Esophagus muscularis mucosa (tissue), 4 donors: Measurements from ENCODE around the gene ARAP1. TPM values are rescaled to one million over a fixed set of nuclear protein-coding genes. Genes with fewer than 3 reads are reported as not detected.

Experiments
- DNase-seq: peaks from one replicate; pipeline ENCODE4 v3.0.0-alpha.2; 2017; ENCODE audit errors: extremely low spot score
- H3K27ac ChIP-seq, 4 donors: fragments of 200-600 bp; sonication (generic); replicated peaks in 1 of 4; 1 replicate in 3 of 4; 2 replicates in 1 of 4; pipeline ENCODE4 v1.5.1; 2016 to 2019; ENCODE audit warnings: mild to moderate bottlenecking in 1 of 4
- H3K27me3 ChIP-seq, 4 donors: fragments of 200-600 bp; sonication (generic); one replicate each; pipeline versions ENCODE4 v1.5.1 to v1.6.0; 2016 to 2019
- H3K36me3 ChIP-seq, 4 donors: fragments of 200-600 bp; sonication (generic); one replicate each; pipeline ENCODE4 v1.5.1; 2016 to 2019
- H3K4me1 ChIP-seq, 4 donors: fragments of 200-600 bp; sonication (generic); one replicate each; pipeline ENCODE4 v1.5.1; 2016 to 2019
- H3K4me3 ChIP-seq, 4 donors: fragments of 200-600 bp; sonication (generic); 1 replicate in 2 of 4; 2 replicates in 2 of 4; pipeline ENCODE4 v1.5.1; 2016 to 2019; ENCODE audit warnings: mild to moderate bottlenecking in 4 of 4, moderate library complexity in 1 of 4
- H3K9me3 ChIP-seq, 4 donors: fragments of 200-600 bp; sonication (generic); 1 replicate in 3 of 4; 2 replicates in 1 of 4; pipeline ENCODE4 v1.5.1; 2016 to 2019
- EP300 ChIP-seq: sonication (generic); formaldehyde crosslinking; IDR thresholded peaks from one replicate; pipeline ENCODE4 v1.6.1; 2017; ENCODE audit warnings: antibody characterized with exemption
- POLR2A ChIP-seq: fragments of 450-650 bp; IDR thresholded peaks from one replicate; pipeline ENCODE4 v1.6.1; 2017; ENCODE audit warnings: antibody characterized with exemption, moderate library complexity, mild to moderate bottlenecking, low read depth
- POLR2AphosphoS5 ChIP-seq, 2 donors: sonication (generic); formaldehyde crosslinking; IDR thresholded peaks; one replicate each; pipeline ENCODE4 v1.6.1; 2017; ENCODE audit warnings: antibody characterized with exemption in 2 of 2
- WGBS: methylation state at CpG from one replicate; pipeline ENCODE4 v1.1.5; 2018; 5-methylcytosine and 5-hydroxymethylcytosine counted together
- intact Hi-C: fragments of 100-400 bp; cut with DNase I; formaldehyde crosslinking; loops from one replicate; pipeline ENCODE4 v1.15.1; 2023
- total RNA-seq, 4 donors: library from RNA; depleted of rRNA; stranded (reverse); fragments of >200 nt; gene quantifications; one replicate each; pipeline versions ENCODE4 v1.1.0 to v1.2.1, GENCODE V29; 2016
- TF ChIP-seq, protein P1 (sequence below), 3 experiments: fragments of 200-600 bp in 2 of 3; fragments of 450-650 bp in 1 of 3; sonication (generic) in 2 of 3; IDR thresholded peaks; one replicate each; pipeline ENCODE4 v1.5.1; 2017 to 2019; ENCODE audit warnings: antibody characterized with exemption in 3 of 3, mild to moderate bottlenecking in 2 of 3, moderate library complexity in 1 of 3

ARAP1 gene
- total RNA-seq, 4 donors from 2014 or later: 83.7 to 115 (median 110) TPM

DNA sequence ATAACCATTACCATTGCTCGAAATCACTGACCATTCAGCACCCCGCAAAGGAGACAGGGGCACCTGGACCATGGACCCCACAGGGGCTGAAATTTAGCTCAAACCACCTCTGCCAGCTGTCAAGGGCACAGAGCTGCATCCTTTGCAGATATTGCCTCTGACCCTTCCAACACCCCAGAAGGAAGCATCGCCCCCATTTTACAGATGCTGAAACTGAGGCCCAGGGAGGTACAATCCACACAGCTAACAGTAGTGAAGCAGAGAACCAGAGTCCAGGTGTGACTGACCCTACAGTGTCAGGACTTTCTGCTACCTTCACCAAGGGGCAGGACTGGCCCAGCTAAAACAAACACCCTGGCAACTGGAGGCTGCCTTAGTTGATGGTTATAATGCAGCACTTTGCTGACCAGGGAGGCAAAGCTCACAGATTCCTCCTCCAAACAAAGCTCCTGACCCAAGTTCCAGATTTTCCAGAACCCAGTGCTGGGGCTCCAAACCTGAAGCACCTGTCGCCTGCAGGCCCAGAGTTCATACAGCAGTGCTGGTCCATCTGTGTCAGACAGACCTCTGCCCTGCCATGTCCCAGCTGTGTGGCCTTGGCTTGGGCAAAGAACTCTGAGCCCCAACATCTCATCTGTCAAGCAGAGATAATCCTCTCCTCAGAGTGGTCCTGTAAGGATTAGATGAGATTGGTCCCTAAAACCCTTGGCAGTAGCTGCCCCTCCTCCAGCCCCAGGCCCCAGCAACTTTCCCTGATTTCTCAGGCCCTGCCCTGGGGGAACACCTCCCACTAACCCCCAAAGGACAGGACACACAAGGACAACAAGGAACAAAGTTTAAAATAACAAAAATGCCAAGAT is 15.2 kb upstream of the ARAP1 start:
- TF ChIP-seq, protein P1, sequence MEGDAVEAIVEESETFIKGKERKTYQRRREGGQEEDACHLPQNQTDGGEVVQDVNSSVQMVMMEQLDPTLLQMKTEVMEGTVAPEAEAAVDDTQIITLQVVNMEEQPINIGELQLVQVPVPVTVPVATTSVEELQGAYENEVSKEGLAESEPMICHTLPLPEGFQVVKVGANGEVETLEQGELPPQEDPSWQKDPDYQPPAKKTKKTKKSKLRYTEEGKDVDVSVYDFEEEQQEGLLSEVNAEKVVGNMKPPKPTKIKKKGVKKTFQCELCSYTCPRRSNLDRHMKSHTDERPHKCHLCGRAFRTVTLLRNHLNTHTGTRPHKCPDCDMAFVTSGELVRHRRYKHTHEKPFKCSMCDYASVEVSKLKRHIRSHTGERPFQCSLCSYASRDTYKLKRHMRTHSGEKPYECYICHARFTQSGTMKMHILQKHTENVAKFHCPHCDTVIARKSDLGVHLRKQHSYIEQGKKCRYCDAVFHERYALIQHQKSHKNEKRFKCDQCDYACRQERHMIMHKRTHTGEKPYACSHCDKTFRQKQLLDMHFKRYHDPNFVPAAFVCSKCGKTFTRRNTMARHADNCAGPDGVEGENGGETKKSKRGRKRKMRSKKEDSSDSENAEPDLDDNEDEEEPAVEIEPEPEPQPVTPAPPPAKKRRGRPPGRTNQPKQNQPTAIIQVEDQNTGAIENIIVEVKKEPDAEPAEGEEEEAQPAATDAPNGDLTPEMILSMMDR (IDR thresholded peaks at IDR 0.05): no peak
- TF ChIP-seq EP300: no peak
- WGBS: 96% methylated on average over 4 of the region's 4 CpGs
- intact Hi-C loops: no loop called here
- Histone ChIP-seq H3K9me3 (no peaks in the 10 kb centered on the region), H3K27me3 (no peaks in the 10 kb centered on the region), H3K4me3 (no peak overlapping the region), H3K36me3 (no peaks in the 10 kb centered on the region), H3K4me1 (peaks cover 0 to 38% (median 14%) of the 10 kb centered on the region in 4 donors), H3K27ac (no peak overlapping the region)
- DNase-seq: no peak

DNA sequence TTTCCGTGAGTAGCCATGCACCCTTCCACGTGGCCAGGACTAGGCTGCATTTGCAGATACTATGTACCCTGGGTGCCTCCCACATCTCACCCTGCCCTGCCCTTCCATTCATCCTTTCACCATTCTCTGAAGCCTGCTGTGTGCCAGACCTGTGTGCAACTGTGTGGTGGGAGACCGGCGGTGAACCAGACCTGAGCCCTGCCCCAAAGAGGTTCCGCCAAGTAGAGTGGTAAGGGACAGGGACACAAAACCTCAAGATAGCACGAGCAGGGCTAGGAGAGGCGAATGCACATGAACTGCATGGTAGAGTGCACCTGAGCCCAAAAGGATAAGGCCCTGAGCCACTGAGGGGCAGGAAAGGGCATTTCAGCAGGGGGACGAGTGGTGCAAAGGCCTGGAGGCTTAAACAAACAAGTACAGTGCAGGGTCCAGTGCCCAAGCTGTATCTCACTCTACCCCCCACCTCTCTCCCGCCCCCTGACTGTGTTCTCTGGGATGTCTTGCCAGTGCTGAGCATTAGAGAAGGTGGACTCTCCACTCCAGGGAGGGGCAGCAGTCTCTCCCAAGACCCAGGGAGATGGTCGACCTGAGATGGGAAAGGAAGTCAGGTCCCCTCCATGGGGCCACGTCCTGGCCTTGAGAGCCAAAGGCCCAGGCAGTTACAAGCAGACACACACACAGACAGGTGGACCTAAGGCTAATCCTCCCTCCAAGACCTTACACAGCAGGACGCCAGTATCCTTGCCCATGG is 14.1 kb upstream of the ARAP1 start:
- peaks cover 0 to 27% (median 3%) of the 10 kb centered on the region in 4 donors for H3K4me1 ChIP-seq
- H3K27me3 ChIP-seq: no peaks in the 10 kb centered on the region
- TF ChIP-seq POLR2AphosphoS5 (IDR thresholded peaks at IDR 0.05): no peak
- TF ChIP-seq EP300: no peak
- TF ChIP-seq POLR2A: no peak
- TF ChIP-seq, protein P1 (IDR thresholded peaks at IDR 0.05): no peak
- no peaks in the 10 kb centered on the region for H3K9me3 ChIP-seq
- H3K36me3 ChIP-seq: no peaks in the 10 kb centered on the region
- H3K4me3 ChIP-seq: no peak overlapping the region
- DNase-seq: no peak
- H3K27ac ChIP-seq: no peak overlapping the region
- 91% methylated on average over 11 of the region's 12 CpGs for WGBS
- intact Hi-C loops: no loop called here

DNA sequence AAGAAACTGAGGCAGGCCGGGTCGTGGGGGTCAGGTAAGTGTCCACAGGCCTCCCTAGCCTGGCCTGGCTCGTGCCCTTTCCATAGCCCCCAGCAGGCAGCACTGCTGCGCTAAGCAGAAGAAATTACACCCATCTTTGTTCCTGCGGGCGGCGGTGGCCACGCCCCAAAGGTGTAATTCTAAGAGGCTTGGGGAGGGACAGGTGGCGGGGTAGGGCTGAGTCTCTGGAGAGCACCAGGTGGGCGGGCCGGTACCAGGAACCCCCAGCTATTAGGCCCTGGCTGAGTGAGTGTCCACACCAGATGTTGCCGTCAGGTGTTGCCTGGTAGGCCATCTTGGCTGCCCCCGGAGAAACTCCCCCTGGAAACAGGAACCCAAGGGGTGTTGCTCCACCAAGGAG is 12.3 kb upstream of the ARAP1 start:
- WGBS: 85% methylated on average over 12 of the region's 13 CpGs
- Histone ChIP-seq H3K4me3 (no peak overlapping the region), H3K36me3 (no peaks in the 10 kb centered on the region), H3K27ac (no peak overlapping the region), H3K4me1 (peaks cover 0 to 9% (median 0%) of the 10 kb centered on the region in 4 donors), H3K27me3 (no peaks in the 10 kb centered on the region), H3K9me3 (no peaks in the 10 kb centered on the region)
- TF ChIP-seq POLR2A: no peak
- TF ChIP-seq POLR2AphosphoS5 (IDR thresholded peaks at IDR 0.05): no peak
- TF ChIP-seq, protein P1 (IDR thresholded peaks at IDR 0.05): no peak
- TF ChIP-seq EP300: no peak
- no peak for DNase-seq
- intact Hi-C loops: no loop called here

DNA sequence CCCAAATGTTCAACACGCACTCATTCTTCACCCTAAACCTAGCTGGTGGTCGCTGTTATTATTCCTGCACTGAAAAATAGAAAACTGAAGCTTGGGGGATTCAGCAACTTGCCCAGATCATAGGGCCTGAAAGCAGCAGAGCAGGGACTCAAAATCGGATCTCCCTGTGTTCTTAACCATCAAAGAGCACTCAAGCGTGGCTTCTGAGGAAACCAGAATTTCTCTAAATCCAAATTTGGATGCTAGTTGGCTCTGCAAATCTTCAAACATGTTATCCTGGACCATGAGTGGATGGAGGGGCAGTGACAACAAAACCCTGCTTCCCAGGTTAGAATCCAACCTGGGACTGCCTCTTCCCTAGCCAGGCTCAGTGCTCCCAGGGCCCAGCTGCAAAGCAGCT is 11.6 kb upstream of the ARAP1 start:
- 92% methylated on average over 4 of the region's 4 CpGs for WGBS
- Histone ChIP-seq H3K27ac (no peak overlapping the region), H3K27me3 (no peaks in the 10 kb centered on the region), H3K36me3 (peaks cover 0 to 3% (median under 1%) of the 10 kb centered on the region in 4 donors), H3K4me1 (peaks cover 0 to 8% (median 3%) of the 10 kb centered on the region in 4 donors), H3K4me3 (no peak overlapping the region), H3K9me3 (no peaks in the 10 kb centered on the region)
- intact Hi-C loops: no loop called here
- DNase-seq: no peak
- TF ChIP-seq, protein P1 (IDR thresholded peaks at IDR 0.05): no peak
- TF ChIP-seq EP300 (no peak), POLR2A (no peak), POLR2AphosphoS5 (IDR thresholded peaks at IDR 0.05) (no peak)
